GM18505 (cell line): ENCODE measurements around the gene GABRG2.
"Not testable (repeated sequence)": the region's sequence is repeated elsewhere in the genome, so short reads cannot be mapped to it uniquely, and the experiment has no call there.

Source experiments
- ATAC-seq: cut with Tn5 transposase; IDR thresholded peaks from one replicate; pipeline ENCODE4 v1.9.1; 2021; ENCODE audit not compliant: unreplicated experiment
- POLR2A ChIP-seq: IDR thresholded peaks from 4 replicates; pipeline ENCODE4 v1.6.1; 2011; ENCODE audit warnings: borderline replicate concordance; ENCODE audit not compliant: insufficient read depth, insufficient read length; ENCODE audit errors: extremely low read depth

GABRG2 gene

DNA sequence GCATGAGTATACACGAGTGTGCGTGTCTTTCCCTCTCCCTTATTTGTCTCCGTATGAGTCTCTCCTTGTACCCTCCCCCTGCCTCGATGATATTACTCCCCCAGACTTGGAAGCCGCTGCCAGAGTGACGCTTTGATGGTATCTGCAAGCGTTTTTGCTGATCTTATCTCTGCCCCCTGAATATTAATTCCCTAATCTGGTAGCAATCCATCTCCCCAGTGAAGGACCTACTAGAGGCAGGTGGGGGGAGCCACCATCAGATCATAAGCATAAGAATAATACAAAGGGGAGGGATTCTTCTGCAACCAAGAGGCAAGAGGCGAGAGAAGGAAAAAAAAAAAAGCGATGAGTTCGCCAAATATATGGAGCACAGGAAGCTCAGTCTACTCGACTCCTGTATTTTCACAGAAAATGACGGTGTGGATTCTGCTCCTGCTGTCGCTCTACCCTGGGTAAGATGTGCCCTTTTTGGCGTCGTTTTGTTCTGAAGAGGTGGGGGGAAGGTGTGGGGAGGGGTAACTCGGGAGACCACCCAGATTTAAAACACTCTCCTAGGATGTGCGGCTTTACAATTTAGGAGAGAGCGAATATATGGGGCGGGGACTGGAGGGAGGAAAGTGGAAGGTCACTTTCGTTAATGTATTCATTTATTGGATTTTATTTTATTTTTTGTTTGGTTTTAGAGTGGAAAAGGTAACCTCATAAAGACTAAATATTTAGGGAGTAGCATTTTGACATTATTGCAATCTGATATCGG, at the start of gene GABRG2:
GABRG2 (plus strand) TSS at position 119 of the 757 bp plus-strand sequence; CDS start at position 346, 227 bp downstream.
- TF ChIP-seq POLR2A, result no peak
- ATAC-seq, result no peak

DNA sequence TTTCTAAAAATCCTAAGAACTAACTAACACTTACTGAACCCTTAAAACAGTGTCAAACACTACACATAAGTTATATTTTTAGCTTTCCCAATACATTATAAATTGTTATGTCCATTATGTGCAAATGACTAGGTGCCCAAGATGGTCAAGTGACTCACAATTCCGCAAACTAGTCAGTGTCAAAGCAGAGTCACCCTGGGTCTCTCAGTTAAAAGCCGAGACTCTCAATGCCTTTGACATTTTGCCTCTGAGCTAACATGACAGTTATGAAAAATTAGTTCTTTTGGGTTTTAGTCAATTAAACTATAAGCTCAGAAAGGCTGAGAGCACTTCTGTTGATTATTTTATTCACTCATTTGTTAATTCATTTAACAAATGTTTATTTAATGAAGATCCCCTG, 42.3 kb upstream of the GABRG2 start:
- TF ChIP-seq POLR2A, result no peak
- no peak for ATAC-seq

DNA sequence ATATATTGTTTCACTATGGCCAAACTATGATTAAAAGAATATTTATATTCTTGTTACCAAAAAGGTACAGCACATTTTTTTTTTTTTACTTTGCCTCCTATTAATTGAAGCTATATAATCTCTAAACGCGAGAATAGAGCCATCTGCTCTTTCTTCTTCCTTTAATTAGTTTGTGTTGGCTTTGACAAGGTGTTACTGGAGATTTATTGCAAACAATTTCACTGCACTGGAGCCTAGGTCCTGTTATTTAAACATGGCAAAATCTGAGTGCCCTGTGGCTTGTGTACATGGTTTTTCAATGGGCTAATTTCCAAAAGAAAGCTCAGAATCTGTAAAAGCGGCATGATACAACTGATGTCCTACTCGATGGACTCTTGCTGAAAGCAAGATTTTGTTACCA, 40.8 kb upstream of the GABRG2 start:
- no peak for TF ChIP-seq POLR2A

DNA sequence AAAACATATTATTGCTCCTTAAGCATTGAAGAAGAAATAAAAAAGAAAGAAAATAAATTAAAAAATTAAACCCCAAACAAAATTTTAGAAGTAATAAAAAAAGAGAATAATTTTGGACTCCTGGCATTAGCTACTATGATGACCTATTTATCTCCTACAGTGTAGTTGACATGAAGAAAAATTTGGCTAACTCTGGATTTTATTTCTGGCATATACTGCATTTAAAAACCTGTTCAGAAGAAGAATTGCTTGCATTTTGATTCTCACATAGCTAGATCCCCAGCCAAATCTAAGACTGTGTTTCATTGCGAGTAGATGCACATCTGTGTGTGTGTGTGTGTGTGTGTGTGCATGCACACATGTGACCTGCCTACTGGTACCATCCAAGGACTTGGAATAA, 30.1 kb upstream of the GABRG2 start:
- TF ChIP-seq POLR2A, result no peak
- ATAC-seq, result no peak

More for the DNA sequence above, 40.8 kb upstream of the GABRG2 start:
- ATAC-seq, result no peak

DNA sequence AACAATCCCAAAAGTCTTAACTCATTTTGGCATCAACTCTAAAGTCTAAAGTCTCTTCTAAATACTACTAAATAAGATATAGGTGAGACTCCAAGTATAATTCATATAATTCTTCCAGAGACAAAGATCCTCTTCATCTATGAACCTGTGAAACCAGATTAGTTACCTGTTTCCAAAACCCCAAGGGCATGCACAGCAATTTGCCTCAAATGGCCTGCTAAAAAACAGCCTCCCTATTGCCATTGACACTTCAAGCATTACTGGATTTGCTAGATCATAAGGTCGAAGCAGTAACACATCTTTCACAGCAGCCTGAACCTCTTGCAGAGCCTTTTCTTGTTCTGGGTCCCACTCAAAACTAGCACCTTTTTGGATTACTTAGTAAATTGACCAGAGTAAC, 20.3 kb upstream of the GABRG2 start:
- no peak for ATAC-seq
- no peak for TF ChIP-seq POLR2A

DNA sequence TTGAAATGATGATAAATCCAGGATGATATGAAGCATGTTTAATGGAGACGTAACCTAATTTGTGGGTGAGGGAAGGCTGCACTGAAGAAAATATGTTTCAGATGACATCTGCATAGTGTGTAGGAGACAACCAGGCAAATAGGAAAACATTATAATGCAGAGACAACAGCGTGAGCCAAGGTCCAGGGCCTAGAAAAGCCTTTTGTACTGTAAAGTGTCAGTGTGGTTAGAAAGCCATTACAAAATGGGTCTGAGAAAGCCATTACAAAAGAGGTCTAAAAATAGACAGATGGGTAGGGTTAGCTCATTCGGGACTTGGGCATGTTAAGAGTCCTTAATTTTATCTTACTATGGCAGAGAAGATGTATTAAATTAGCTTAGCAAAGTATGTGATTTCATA, 14.9 kb upstream of the GABRG2 start:
- no peak for TF ChIP-seq POLR2A
- no peak for ATAC-seq

DNA sequence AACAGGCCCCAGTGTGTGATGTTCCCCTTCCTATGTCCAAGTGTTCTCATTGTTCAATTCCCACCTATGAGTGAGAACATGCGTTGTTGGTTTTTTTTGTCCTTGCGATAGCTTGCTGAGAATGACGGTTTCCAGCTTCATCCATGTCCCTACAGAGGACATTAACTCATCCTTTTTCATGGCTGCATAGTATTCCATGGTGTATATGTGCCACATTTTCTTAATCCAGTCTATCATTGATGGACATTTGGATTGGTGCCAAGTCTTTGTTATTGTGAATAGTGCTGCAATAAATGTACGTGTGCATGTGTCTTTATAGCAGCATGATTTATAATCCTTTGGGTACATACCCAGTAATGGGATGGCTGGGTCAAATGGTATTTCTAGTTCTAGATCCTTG, 12.5 kb upstream of the GABRG2 start:
- ATAC-seq, result not testable (repeated sequence)

DNA sequence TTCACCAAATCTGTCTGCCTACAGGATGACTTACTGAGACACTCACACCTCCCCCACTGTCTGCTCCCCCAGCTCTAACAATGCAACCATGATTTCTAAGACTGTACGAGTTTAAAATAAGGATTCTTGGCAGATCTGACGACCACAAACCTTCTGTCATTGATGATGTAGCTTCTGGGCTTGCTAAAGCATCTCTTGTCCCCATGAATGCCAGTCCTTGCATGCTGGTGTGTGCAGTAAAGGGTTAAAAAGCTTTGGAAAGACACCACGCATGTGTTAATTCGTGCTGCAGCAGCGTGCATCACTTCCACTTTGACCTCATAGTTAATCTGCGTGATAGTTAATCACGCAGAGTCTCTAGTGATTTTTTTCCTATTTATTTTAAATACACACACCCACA, 411 bp upstream of the GABRG2 start:
- ATAC-seq, result no peak
- no peak for TF ChIP-seq POLR2A

DNA sequence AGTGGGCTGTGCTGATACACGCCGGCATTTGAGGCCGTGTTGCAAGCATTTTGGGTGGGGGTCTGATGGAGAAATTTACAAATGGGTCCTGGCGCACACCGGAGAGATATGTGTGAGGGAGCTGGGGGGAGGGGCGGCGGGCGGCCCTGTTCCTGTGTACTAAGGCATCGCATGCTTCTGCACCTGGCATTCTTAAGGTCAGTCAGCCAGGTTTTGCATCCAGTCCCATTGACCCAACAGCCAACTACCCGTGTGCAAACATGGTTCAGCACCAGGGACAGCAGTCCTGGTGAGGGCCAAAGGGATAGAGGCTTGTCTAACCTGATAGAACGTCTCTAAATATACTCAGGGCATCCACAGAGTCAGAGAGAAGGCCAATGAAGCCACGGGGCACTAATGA, 839 bp downstream of the GABRG2 start:
- no peak for TF ChIP-seq POLR2A
- peak; percentile 48 for ATAC-seq

DNA sequence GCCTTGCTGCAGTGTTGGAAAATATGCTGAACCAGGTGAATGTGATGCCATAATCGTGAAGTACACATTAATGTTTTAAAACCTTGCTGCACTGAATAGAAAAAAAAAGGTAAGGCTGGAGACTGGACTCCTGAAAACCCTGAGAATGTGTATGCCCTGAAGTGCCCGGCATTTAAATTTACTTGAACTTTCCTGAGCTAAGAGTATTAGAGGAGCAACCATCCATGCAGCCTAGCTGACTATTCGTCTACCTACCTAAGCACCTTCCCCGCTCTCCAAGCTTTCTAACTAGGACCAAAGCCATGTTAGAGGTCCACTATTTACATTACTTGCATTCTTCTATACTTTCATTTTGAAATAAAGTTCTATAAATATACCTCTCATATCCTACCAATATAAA, 1.4 kb downstream of the GABRG2 start:
- TF ChIP-seq POLR2A, result no peak
- no peak for ATAC-seq

DNA sequence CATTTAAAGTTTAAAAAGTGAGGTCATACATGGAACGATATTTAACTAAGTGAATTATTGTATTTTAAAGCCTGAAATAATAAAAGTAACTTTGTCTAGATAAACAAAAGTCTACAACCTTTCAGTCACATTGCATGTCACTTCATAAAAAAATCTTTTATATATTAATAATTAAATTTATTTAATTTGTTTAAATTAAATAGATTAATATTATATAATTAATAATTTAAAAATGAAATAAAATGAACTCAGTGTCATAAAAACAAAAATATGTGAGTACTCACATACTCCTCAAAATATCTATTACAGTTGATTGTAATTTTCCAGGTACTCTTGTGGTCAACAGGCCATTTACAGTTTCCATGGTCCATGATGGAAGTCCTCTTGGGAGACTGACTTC, 11.2 kb downstream of the GABRG2 start:
- ATAC-seq, result no peak
- no peak for TF ChIP-seq POLR2A

DNA sequence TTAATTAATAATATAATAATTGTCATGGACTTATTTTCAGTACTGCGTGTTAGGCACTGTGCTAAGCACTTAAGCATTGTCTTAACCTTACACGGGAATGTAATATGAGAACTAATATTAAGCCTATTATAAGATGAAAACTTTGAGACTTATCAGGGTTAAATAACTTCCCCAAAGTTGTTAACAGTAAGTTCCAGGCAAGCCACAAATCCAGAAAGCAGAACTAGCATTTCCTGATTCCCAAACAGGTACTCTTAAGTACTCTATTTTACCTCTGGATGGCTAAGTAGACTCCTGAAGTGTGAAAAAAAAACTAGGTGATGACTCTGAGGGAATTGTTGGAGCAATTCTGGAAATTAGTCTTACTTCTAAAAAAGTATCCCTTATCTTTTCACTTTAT, 23.8 kb downstream of the GABRG2 start:
- ATAC-seq, result no peak
- no peak for TF ChIP-seq POLR2A

DNA sequence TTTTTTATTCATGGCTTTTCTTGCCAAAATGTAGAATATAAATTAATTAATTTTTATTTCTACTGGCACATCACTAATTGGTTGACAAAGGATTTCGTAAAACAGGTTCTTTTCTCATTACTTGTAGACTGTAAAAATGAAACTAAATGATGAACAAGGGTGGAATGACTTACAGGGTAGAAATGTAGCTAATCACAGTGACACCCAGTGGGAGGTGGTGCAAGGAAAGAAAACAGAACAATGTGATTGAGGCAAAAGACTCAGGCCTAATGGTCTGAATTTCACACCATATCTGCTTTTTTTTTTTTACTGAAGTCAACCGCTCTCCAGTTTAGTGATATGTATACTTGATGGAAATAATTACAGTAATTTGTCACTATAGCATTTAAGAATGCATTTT, 28.9 kb downstream of the GABRG2 start:
- ATAC-seq, result no peak
- TF ChIP-seq POLR2A, result no peak

DNA sequence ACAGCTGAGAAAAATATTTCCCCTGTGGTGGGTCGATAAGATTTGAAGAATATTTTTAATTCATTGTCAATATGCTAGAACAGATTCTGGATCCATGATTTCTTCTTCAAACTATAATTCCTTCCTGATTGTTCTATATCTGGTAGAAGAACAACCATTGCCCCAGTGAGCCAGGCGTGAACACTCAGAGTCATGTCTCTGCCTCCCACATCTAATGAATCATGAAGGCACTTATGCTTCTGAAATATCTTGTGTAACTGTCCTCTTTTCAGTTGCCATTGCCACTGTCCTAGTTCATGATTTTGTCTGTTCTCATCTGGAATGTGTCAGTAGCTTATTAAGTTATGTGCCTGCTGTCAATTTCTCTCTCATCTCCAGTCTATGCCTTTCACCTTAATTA, 40.0 kb downstream of the GABRG2 start:
- TF ChIP-seq POLR2A, result no peak
- no peak for ATAC-seq

DNA sequence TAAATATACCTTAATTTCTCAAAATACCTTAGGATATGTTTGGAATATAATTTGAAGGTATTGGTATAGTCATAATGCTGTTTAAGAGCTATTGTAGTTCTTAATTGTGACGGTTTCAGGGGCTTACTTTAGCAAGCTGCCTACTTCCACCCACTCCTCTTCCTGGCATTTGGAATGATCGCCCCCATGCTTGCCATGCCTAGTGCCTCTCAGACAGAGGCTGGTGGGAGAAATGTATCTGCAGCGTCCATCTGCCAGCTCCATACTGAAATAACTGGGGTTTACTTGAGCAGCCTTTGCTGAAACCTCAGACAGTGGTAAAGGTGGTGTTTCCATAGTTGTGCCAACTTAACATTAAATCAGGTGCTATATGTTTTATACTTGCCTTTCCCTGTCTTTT, 52.2 kb downstream of the GABRG2 start:
- no peak for TF ChIP-seq POLR2A
- ATAC-seq, result no peak

DNA sequence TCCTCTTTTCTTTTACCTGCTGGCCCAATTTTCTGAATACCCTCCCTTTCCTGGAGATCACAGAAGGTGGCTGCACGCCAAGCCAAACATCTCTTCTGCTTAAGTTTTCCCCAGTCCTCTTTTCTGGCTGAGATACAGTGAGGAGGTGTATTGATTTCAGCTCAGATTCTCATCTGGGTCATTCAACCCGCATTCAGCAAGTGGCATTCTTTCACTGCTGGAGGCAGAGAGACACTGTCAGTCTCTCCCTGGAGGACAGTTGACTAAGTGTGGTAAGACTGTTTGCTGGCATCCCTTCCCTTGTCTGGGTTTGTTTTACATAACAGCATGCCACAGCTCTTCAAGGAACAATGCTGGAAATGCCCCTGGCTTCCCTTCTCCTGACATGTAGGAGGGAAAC, 60.5 kb downstream of the GABRG2 start:
- no peak for TF ChIP-seq POLR2A
- no peak for ATAC-seq

DNA sequence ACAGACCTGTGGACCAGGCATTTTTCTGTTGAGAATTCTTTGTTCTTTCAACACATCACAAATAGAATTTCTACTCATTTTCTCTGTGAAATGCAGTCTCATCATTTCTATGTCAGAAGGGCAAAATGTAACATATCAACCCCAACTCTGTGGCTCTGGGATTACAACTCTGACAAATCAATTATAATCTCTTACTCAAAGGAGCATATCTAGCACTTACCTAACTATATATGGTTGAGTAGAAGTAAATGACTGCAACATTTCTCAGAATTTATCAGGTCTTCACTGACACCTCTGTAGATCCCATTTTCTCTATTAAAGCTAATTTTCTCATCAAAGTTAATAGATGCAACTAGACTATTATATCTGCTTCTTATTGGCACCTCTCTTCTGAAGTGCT, 64.8 kb downstream of the GABRG2 start:
- TF ChIP-seq POLR2A, result no peak
- ATAC-seq, result no peak
